NCI-H1694 (cell line): ENCODE results near the gene MDM1.

ENCODE experiments used
- DNase-seq: peaks from one replicate; lab custom pipeline; 2025; lab: John Stamatoyannopoulos, UW

Gene MDM1

GRCh38 chr12:68331869-68332727 is at the start of gene MDM1:
MDM1 (minus strand) TSS chr12:68332362; CDS start chr12:68332245, 117 bp downstream.
- peak; percentile 95 for DNase-seq

- DNase-seq, result no peak
Observed at GRCh38 chr12:68381476-68382219, 49.5 kb upstream of the MDM1 start.

GRCh38 chr12:68378872-68379606 is 46.9 kb upstream of the MDM1 start:
- no peak for DNase-seq

GRCh38 chr12:68377881-68378280 is 45.7 kb upstream of the MDM1 start:
- DNase-seq, result no peak

- no peak for DNase-seq
Observed at GRCh38 chr12:68376901-68377300, 44.7 kb upstream of the MDM1 start.

- peak; percentile 45 for DNase-seq
Observed at GRCh38 chr12:68375756-68376695, 43.9 kb upstream of the MDM1 start.

GRCh38 chr12:68374307-68374982 is 42.3 kb upstream of the MDM1 start:
- DNase-seq, result no peak

- DNase-seq, result no peak
Observed at GRCh38 chr12:68370667-68371066, 38.5 kb upstream of the MDM1 start.

- DNase-seq, result no peak
Observed at GRCh38 chr12:68370006-68370590, 37.9 kb upstream of the MDM1 start.

- DNase-seq, result no peak
Observed at GRCh38 chr12:68368327-68368726, 36.2 kb upstream of the MDM1 start.

GRCh38 chr12:68367903-68368302 is 35.7 kb upstream of the MDM1 start:
- no peak for DNase-seq

- DNase-seq, result no peak
Observed at GRCh38 chr12:68367116-68367515, 35.0 kb upstream of the MDM1 start.

- DNase-seq, result no peak
Observed at GRCh38 chr12:68364893-68365725, 32.9 kb upstream of the MDM1 start.

GRCh38 chr12:68364328-68364727 is 32.2 kb upstream of the MDM1 start:
- no peak for DNase-seq

- DNase-seq, result no peak
Observed at GRCh38 chr12:68361953-68362352, 29.8 kb upstream of the MDM1 start.

GRCh38 chr12:68359674-68360073 is 27.5 kb upstream of the MDM1 start:
- no peak for DNase-seq

GRCh38 chr12:68358532-68359485 is 26.6 kb upstream of the MDM1 start:
- peak; percentile 16 for DNase-seq

GRCh38 chr12:68356986-68357385 is 24.8 kb upstream of the MDM1 start:
- no peak for DNase-seq
